ENCODE measurements around the gene ASTN2. TPM values are rescaled to one million over a fixed set of nuclear protein-coding genes. Genes with fewer than 3 reads are reported as not detected.

Gene ASTN2
- total and polyA plus RNA-seq, 4 donors, result 0.57 to 2.9 (median 1.4) TPM

GRCh38 chr9:116929621-116930020, 485.2 kb downstream of the ASTN2 start:
- Histone ChIP-seq H3K9ac (ENCODE audit: low read depth in 1 of 2, low read length in 2 of 2) (no peak overlapping the region), H3K4me3 (ENCODE audit: low read depth in 1 of 3, low read length in 3 of 3) (no peak overlapping the region), H3K27me3 (ENCODE audit: control insufficient read depth in 4 of 4, insufficient read depth in 4 of 4, low read length in 3 of 4) (peaks cover 0 to 4% (median 0%) of the 10 kb centered on the region in 4 donors), H3K4me1 (ENCODE audit: control insufficient read depth in 4 of 4, insufficient read depth in 4 of 4, low read length in 3 of 4) (no peaks in the 10 kb centered on the region), H3K27ac (ENCODE audit: low read depth in 1 of 2, low read length in 2 of 2) (no peak overlapping the region), H3K9me3 (ENCODE audit: control insufficient read depth in 4 of 4, low read length in 3 of 4) (no peaks in the 10 kb centered on the region), H3K36me3 (ENCODE audit: control insufficient read depth in 4 of 4, insufficient read depth in 3 of 4, low read depth in 1 of 4, low read length in 3 of 4) (no peaks in the 10 kb centered on the region)
- DNase-seq (ENCODE audit: low spot score), result no peak
- 58% methylated on average over 3 of the region's 3 CpGs for WGBS
- no peak for TF ChIP-seq ZBTB33 (IDR thresholded peaks at IDR 0.05)

GRCh38 chr9:116928884-116929283, 486.0 kb downstream of the ASTN2 start:
- Histone ChIP-seq H3K36me3 (ENCODE audit: control insufficient read depth in 4 of 4, insufficient read depth in 3 of 4, low read depth in 1 of 4, low read length in 3 of 4) (no peaks in the 10 kb centered on the region), H3K9ac (ENCODE audit: low read depth in 1 of 2, low read length in 2 of 2) (no peak overlapping the region), H3K27ac (ENCODE audit: low read depth in 1 of 2, low read length in 2 of 2) (no peak overlapping the region), H3K9me3 (ENCODE audit: control insufficient read depth in 4 of 4, low read length in 3 of 4) (no peaks in the 10 kb centered on the region), H3K4me1 (ENCODE audit: control insufficient read depth in 4 of 4, insufficient read depth in 4 of 4, low read length in 3 of 4) (no peaks in the 10 kb centered on the region), H3K4me3 (ENCODE audit: low read depth in 1 of 3, low read length in 3 of 3) (no peak overlapping the region), H3K27me3 (ENCODE audit: control insufficient read depth in 4 of 4, insufficient read depth in 4 of 4, low read length in 3 of 4) (peaks cover 0 to 4% (median 0%) of the 10 kb centered on the region in 4 donors)
- no peak for TF ChIP-seq MAX (IDR thresholded peaks at IDR 0.05)
- TF ChIP-seq YY1 (IDR thresholded peaks at IDR 0.05), result no peak
- no peak for TF ChIP-seq FOXA2 (IDR thresholded peaks at IDR 0.05)
- DNase-seq (ENCODE audit: low spot score), result no peak
- 52% methylated on average over 4 of the region's 4 CpGs for WGBS

GRCh38 chr9:116928289-116928688, 486.6 kb downstream of the ASTN2 start:
- no peak for DNase-seq (ENCODE audit: low spot score)
- no peaks in the 10 kb centered on the region for H3K36me3 ChIP-seq (ENCODE audit: control insufficient read depth in 4 of 4, insufficient read depth in 3 of 4, low read depth in 1 of 4, low read length in 3 of 4)
- peaks cover 0 to 7% (median 0%) of the 10 kb centered on the region in 4 donors for H3K27me3 ChIP-seq (ENCODE audit: control insufficient read depth in 4 of 4, insufficient read depth in 4 of 4, low read length in 3 of 4)
- no peaks in the 10 kb centered on the region for H3K4me1 ChIP-seq (ENCODE audit: control insufficient read depth in 4 of 4, insufficient read depth in 4 of 4, low read length in 3 of 4)
- no peak overlapping the region for H3K27ac ChIP-seq (ENCODE audit: low read depth in 1 of 2, low read length in 2 of 2)
- TF ChIP-seq NR2F2 (IDR thresholded peaks at IDR 0.05), result no peak
- TF ChIP-seq GABPA (IDR thresholded peaks at IDR 0.05 in 1 of 2, conservative IDR thresholded peaks at IDR 0.05 in 1 of 2), result no peak
- no peak for TF ChIP-seq FOXA1 (IDR thresholded peaks at IDR 0.05)
- TF ChIP-seq SP1 (IDR thresholded peaks at IDR 0.05), result no peak
- TF ChIP-seq HNF4G (IDR thresholded peaks at IDR 0.05), result no peak
- TF ChIP-seq ATF3 (IDR thresholded peaks at IDR 0.05), result no peak
- TF ChIP-seq TAF1 (conservative IDR thresholded peaks at IDR 0.05), result no peak
- TF ChIP-seq EGR1 (IDR thresholded peaks at IDR 0.05; ENCODE audit: low read depth in 2 of 2), result no peak
- TF ChIP-seq RXRA (IDR thresholded peaks at IDR 0.05), result no peak
- no peak for TF ChIP-seq JUND (IDR thresholded peaks at IDR 0.05)
- TF ChIP-seq MAX (IDR thresholded peaks at IDR 0.05), result no peak
- no peak for TF ChIP-seq FOXA2 (IDR thresholded peaks at IDR 0.05)
- no peaks in the 10 kb centered on the region for H3K9me3 ChIP-seq (ENCODE audit: control insufficient read depth in 4 of 4, low read length in 3 of 4)
- 37% methylated on average over 2 of the region's 2 CpGs for WGBS
- H3K4me3 ChIP-seq (ENCODE audit: low read depth in 1 of 3, low read length in 3 of 3), result no peak overlapping the region
- no peak overlapping the region for H3K9ac ChIP-seq (ENCODE audit: low read depth in 1 of 2, low read length in 2 of 2)

Measured in liver (tissue), 9 donors.